HG03442 (cell line): ENCODE data around the gene PDE5A.
A peak's percentile ranks its signal among the peaks of the same experiment; 100 is the strongest.

ENCODE experiments used
- ATAC-seq: cut with Tn5 transposase; IDR thresholded peaks from one replicate; pipeline ENCODE4 v1.9.1; 2021; ENCODE audit warnings: mild to moderate bottlenecking, moderate library complexity; ENCODE audit not compliant: unreplicated experiment

Gene PDE5A

DNA sequence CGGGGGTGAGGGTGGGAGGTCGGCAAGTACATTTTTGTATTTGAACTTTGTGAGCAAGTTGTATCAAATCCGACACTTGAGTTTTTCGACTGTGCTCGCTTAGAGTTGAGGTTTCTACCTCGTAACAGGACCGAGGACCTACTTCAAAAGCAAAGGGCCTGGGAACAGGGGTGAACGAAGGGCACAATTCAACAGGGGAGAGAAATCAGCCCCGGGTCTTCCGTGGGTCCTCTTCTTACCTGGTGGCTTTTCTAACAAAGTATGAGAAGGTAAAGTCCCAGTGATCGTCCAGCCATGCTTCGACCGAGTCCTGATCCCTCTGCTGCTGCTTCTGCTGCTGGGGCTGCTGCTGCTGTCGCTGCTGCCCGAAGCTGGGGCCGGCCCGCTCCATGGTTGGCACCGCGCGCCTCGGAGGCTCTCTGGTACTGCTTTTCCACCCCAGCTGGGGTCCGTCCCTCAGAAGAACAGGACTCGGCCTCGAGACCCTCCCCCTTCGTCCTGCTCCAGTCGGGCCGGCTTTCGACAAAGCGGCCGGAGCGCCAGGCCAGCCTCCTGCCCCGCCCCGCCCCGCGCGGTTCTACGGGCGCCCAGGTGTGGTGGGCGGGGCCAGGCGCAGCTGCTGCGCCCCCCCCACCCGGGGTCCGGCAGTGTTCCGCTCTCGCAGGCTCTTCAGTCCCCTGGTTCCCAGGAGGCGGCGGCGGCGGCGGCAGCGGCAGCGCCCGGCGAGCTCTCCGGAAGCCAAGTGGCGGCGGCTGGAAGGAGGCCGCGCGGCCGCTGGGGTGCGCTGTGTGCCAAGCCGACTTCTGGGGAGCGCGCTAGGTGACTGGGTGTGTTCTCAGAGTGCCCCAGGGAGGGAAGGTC is at the start of gene PDE5A:
PDE5A (minus strand) TSS at position 524 of the 861 bp plus-strand sequence; CDS start at position 391, 133 bp downstream.
- ATAC-seq, result peak; percentile 92

DNA sequence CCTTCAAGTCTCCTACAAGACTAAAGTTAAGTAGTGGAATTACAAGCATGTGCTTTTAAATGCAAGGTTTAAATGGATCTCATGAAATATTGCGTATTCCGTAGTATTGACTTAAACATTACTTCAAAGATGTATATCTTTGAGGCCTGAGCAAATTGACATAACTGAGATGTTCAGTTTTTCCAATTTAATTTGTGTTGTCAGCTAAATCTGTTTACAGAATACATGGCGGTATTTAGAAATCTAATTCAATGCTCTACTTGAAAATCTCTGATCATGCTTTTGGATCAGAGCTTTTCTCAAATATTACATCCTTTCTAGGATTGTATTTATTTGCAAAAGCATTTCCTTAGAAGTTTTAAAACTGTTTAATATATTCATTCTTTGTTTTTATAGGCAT is 47.5 kb upstream of the PDE5A start:
- ATAC-seq, result no peak

DNA sequence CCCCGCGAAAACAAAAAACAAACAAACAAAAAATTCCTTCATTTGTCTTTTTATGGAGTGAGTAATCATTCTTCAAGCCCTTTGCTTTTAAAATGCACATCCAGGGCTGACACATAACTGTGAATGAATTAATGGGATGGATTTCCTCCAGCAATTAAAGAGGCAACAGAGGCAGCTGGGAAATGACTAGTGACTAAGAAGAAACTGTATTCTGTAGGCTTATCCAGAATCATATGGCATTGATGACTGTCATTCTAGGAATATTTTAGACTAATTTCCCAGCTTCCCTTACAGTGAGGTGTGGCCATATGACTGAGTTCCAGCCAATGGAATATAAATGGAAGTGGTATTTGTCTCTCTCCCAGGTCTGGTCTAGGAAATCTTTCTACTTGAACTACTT is 46.8 kb upstream of the PDE5A start:
- ATAC-seq, result no peak

DNA sequence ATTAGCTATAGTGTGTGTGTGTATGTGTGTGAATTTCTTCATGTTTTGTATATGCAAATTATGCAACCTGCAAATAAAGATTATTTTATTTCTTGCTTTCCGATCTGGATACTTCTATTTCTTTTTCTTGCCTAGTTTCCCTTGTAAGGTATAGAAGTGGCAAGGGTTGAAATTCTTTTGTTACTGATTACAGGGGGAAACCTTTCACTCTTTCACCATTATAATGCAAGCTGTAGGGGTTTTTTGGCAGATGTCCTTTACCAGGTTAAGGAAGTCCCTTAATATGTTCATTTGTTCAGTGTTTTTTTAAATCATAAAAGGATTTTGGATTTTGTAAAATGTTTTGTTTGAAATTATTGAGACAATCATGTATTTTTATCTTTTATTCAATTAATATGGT is 44.3 kb upstream of the PDE5A start:
- ATAC-seq, result no peak

DNA sequence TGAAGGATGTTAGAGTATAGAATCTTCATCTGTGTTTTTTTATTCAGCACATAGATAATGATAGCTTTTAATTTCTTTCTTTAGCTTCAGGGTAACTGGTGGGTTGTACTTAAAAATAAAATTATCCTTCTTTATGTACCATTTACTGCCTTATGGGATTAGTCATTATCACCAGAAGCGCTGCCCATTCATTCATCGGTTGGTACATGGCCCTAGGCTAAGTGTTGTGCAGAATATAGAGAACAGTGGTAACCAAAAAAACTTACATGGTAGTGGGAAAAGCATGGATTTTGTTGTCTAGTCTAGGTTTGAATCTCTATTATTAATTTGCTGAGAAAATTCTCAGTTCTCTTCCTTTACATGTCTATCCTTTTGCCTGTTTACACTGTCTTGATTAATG is 43.5 kb upstream of the PDE5A start:
- no peak for ATAC-seq

DNA sequence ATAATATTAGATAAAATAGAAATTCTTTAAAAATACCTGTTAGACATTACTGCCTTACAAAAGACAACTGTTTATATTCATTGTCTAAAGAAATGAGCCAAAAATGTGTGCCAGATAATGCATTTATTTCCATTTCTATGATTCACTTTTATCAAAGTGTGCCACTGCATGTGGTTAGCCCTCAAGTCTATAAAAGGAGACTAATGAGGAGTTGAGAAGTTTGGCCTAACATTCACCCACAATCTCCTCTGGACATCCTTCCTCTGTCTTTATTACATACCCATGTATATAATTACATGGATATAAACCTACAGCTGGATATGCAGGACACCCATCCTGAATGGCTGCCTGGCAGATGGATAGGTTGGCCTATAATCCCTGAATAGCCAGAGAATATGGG is 42.6 kb upstream of the PDE5A start:
- ATAC-seq, result no peak

DNA sequence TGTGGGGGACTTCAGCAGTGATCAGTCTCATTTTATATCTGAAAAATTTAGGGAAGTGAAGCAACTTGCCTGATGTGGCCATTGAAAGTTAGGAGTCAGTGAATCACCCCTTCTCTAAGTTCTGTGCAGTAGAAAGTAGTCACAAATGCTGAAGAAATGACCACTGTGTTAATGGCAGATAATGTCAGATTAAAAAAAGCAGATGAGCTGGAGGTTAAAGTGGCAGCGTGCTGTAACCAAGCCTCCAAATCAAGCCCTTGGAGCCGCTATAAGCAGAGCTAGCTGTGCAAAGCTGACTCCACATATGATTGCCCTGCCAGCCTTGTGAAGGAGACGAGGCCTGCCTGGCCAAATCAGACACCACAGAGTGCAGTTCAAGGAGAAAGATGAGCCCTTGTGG is 39.2 kb upstream of the PDE5A start:
- no peak for ATAC-seq

DNA sequence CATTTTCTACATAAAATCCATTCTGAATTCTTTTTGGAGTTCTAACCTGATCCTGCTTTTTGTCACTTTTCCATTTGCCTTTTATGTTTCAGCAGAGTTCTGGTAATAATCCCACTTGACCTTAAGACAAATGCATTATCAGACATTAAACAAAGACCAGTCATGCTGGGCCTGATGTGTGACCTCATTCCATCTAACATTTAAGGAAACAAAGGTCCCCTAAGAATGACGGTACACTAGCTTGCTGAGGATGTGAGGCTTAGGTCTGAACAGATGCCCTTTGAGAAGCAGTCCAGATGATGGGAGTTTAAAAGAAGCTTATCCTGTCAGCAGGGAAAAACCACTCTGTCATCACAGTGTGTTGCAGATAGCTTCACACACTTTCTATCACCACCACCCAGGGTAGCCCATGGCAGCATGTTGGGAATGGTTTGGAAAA is 38.1 kb upstream of the PDE5A start:
- ATAC-seq, result no peak

DNA sequence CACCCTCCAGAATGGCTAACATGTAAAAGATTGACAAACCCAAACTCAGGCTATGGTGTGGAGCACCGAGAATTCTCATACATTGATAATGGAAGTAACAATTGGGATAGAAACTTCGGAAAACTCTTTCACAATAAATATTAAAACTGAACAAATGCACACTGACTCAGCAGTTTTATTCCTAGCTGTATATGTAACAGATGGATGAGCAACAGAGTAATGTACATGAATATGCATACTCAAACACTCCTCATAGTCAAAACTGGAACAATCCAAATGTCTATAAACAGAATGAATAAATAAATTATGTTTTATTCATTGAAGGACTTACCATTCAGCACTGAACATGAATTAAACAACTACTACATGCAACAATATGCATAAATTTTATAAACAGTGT is 37.1 kb upstream of the PDE5A start:
- no peak for ATAC-seq

DNA sequence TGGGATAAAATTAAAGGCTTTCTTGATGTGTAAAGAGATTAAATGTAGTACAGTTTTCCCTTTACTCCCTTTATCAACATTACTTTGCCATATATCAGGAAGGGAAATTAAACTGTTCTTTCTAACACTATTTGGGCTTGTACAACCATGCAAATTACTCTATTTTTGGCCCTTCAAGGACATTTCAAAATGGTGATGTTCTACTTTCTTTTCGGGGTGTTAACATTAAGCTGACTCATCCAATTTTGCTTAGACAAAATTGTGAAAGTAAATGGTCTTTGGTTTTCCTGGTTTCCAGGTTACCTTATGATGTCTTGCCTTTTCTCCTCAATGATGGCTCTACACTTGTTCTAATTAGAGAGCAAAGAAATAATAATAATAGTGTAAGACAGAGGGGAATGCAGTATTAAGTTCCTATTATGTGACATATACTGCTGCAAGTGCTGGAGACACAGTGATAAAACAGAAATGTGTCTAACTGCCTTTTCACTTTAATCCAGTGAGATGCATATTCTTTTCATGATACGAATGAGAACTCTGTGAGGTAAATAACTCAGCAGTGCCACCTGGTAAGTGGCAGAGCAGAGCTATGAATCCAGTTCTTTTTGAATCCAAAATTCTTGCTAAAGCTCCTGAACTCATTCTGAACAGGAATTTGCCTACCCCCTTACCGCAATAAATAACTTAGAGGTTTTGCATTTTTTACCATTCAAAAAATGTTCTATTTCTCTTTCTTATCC is 35.7 kb upstream of the PDE5A start:
- ATAC-seq, result no peak

DNA sequence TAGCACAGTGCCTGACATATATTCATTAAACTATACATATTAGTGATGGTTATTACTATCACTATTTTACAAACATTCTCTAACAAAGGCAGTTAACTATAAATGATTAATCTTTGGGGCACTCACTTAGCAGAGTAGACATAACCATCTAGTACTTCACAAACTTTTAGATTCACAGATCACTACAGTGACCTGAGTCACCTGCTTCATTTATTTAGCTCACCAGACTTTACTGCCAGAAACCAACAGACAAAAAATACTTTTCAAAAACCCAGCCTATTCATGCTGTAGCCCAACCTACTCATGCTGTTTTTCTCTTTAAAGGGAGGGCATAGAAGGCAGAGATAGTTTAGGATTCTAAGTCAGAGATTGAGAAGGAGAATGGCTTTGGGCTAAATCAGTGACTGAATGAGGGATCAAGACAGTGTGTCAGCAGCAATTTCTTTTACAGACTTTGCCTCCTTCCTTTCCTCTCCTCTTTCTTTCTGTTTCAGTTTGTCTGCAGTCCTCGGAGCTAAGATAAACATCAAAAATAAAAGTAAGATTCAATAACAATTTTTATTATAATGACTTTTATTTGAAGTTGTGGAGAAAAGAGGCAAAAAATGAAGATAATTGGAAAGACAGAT is 34.7 kb upstream of the PDE5A start:
- ATAC-seq, result peak; percentile 53

DNA sequence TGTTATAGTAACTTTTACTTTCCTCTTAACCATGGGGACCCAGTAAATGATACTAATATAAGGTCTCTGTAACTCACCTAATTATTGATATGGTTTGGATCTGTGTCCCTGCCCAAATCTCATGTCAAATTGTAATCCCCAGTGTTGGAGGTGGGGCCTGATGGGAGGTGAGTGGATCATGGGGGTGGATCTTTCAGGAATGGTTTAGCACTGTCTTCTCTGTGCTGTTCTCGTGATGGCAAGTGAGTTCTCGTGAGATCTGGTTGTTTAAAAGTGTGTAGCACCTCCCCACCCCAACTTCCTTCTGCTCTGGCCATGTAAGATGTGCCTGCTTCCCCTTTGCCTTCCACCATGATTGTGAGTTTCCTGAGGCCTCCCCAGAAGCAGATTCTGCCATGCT is 34.0 kb upstream of the PDE5A start:
- peak; percentile 26 for ATAC-seq

DNA sequence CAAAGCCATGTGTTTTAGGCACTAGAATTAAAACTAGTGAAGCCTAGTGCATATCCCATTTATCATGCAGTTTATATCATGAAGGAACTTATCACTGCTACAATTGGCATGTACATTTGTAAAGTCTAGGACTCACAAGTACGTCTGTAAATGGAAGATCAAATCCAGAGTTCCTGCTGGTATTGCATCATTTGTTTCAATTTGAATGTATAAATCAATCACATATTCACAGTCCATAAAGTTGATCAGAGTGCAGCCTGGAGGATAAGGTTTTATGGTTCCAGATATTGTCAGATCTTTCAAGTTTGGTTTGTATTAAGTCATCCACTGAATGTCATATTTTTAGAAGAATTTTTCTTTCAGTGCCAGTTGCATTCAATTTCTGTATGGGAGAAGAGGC is 32.6 kb upstream of the PDE5A start:
- no peak for ATAC-seq

DNA sequence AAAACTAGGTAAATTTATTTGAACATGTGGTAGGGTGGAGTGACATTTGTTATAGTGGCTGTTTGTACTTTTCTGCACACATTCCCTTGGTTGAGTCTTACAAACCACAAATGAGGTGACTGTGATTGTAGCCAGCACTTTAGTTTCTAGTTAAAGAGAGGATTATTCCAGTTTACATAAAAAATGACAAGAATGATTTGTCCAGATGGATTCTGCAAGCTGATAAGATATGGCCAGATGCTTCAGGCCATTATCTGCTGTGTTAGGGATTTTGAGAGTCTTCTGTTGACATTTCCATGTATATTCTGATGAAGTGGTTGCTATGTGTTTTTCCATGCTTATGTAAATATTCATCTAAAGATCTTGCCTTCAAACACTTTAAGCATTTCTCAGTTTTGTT is 31.0 kb upstream of the PDE5A start:
- ATAC-seq, result no peak

DNA sequence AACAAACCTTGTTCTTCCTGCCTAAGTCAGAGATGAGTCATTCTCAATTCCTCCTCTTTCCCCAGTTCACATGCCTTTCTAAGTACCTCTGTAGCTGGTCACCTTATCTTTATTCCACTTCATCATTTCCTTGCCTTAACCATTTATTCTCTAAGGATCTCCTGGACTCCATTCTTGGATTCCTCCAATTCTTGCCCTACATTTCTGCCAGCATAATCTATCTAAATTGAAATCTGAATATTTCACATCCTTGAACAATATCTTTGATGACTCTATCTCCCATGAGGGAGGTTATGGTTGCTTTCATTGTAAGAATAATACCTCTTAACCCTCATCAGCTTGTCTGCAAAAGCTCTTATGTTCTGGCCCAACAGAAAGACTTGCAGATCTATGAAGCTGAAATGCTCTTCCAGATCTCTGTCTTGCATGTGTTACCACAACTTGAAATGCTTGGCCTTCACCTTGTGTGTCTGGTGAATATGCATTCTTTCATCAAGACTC is 28.6 kb upstream of the PDE5A start:
- no peak for ATAC-seq

DNA sequence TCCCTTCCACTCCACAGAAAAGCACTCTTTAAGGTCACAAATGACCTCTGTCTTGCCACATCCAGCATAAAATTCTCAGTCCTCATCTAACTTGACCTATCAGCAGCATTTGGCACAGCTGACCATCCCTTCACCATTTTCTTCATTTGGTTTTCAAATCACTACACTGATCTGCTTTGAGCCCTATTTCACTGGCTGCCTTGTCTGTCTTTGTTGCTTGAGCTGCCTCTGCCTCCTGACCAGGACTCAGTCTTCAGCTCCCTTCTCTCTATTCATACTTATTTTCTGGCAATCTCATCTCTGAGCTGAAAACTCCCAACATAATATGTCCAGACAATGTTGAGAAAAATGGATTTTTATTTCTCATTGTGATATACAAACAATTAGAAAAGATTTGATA is 27.7 kb upstream of the PDE5A start:
- ATAC-seq, result no peak

DNA sequence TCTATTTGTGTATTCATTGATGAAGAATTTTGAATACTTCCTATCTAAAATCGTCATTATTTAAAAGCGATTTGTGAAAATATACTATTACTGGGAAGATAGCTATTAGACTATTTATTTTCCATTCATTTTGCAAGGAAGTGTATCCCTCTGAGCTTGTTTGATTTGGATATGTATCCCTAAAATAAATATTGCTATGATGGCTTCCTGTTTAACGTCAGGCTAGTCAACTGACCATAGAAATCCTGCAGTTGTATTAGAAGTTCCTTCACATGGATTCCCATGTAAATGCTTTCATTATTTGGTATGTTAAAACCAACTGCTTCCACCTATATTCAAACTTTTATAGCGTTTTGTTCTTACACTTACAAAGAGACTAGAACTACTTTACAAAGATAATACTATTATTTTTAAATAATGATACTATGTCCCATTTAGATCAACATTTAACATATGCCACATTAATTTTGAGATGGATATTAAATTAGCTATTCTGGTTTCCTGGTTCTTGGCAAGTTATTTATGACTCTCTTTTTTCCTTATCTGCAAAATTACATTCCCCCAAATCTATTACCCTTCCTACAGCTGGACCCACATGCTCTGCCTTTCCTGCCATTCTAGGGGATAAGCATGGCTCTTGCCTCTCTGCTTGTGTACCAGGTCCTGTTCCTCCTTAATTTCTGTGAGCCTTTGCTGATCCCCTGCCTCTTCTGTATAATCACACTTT is 26.7 kb upstream of the PDE5A start:
- no peak for ATAC-seq

DNA sequence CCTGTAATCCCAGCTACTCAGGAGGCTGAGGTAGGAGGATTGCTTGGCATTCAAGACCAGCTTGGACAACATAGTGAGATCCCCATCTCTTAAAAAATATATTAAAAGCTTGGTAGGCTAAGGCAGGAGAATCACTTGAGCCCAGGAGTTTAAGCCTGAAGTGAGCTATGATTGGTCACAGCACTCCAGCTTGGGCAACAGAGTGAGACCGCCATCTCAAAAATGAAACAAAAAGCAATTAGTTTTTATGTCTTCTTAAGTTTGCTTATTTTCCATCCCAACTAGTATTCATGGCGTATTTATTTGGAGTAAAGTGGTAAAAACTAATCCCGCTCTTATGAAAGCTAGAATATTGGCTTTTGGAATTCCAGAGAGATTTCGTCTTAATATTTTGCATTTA is 25.4 kb upstream of the PDE5A start:
- no peak for ATAC-seq

DNA sequence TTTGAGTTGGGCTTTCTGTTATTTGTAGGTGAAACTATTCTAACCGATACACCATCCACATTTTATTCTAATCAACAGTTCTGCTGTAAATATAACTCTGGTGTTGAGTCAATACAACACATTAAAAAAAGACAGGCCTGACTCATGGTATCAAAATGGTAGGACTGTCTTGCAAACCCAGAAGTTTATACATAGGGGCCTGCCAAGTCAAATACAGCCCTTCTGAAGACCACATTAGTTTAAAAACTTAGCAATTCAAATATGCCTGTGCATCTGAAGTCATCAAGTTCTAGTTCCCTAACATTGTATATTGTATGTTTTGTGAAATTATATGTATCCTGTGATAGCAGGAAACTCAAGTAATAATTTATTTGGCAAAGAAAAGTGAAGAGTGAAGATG is 24.4 kb upstream of the PDE5A start:
- ATAC-seq, result no peak

DNA sequence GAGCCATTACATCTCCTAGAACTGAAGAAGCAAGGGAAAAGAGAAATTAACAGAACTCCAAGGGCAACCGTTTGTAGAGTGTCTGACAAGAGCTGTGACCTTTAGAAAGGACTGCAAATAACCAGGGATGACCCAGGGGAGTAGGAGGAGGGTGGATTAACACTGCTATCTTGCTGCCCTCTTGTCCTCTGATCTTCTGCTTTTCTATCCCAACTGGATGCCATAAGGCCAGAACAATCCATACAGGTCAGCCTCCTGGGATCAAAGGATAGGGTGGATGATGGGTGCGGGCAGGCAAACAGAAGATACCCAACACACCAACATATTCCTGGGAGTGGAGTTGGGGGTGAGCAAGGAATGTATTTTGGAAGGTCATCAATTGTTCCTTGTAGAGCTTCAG is 19.8 kb upstream of the PDE5A start:
- ATAC-seq, result no peak

DNA sequence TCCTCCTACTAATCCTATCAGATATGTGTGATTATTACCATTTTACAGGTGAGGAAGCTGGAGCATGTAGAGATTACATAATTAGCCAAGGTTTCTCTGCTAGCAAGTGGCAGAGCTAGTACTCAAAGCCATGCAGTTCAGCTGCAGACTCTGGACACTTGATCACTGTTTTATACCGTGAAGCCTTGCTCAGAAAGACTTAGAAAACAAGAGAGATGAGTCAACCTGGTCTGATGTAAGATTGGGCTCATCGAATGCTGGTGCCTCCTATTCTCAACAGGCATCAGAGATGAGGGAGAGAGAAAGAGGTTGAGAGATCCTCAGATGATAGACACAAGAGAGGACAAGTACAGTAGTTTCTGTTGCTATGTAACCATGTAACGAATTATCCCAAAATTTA is 19.0 kb upstream of the PDE5A start:
- ATAC-seq, result no peak
